NCI-H1048 (cell line): ENCODE measurements around the gene SLC12A5.
"Not testable (repeated sequence)": the region's sequence is repeated elsewhere in the genome, so short reads cannot be mapped to it uniquely, and the experiment has no call there.

Experiments used
- DNase-seq: peaks from one replicate; lab custom pipeline; 2025; lab: John Stamatoyannopoulos, UW

SLC12A5 gene

DNA sequence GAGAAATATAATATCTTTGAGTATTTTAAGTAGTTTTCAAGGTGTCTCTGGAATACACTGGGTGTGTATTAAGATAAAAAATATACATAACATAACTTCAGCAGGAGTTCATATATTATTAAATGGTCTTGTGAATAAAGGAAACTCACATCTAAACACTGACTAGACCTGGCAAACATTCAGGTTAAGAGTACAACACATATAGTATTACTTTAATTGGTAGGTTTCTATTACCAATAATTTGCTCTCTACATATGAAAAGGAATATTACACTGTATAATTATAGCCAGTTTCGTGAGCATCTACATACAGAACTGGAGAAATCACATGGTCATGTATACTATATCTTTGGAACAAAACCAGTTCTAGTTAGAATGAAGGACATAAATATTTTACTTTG lies 52.1 kb downstream of the SLC12A5 start:
- no peak for DNase-seq

- DNase-seq, result no peak
Measured at GRCh38 chr20:46083101-46083500, 54.1 kb downstream of the SLC12A5 start.

GRCh38 chr20:46083531-46084061 lies 54.6 kb downstream of the SLC12A5 start:
- DNase-seq, result no peak

- DNase-seq, result no peak
Measured at GRCh38 chr20:46084805-46085178, 55.8 kb downstream of the SLC12A5 start.

- no peak for DNase-seq
Measured at GRCh38 chr20:46085179-46085851, 56.3 kb downstream of the SLC12A5 start.

DNA sequence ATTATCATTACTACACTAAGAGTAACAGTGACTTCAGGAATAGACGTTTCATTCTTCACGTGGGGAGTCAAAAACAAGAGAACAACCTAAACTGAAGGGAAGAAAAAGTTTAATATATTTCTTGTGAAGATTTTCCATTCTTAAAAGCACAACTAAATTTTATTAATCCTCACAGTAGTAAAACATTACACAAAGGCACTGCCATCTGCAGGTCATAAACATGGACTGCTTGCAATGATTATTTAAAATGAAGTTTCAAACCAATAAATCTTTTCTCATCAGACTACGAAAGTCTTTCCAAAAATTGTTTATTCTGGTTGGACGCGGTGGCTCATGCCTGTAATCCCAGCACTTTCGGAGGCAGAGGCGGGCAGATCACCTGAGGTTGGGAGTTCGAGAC lies 58.1 kb downstream of the SLC12A5 start:
- DNase-seq, result no peak

DNA sequence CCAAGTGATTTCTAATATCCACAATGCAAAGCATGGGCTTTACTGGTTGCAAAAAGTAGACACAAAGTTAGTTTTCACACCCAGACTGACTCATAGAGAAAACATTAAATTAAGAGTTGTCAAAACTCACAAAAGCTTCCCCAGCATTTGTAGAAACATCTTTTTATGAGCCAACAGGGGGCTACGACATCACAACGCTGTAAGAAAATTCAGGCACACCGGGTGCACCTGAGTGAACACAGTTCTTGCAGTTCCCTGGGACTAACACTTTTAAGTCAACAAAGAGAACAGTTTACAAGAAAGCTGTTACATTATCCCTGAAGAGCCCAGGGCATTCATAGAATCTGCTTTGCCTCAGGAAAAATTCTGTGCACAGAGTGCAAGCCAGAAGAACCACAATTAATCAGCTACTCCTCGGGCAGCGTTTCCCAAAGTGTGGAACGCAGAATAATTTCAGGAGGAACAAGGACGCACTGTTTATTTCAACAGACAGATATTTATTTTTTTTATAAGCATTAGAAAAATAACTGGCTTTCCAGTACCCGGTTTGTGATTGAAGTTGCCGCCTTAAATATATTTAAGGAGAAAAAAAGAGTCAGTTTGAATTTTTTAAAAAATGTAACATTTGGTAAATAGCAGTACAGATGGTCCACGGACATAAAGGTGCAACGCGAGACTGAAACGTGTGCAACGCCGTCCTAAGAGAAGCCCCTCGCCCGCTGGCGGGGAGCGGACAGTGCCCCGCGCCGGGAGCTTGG lies 59.6 kb downstream of the SLC12A5 start:
- no peak for DNase-seq

DNA sequence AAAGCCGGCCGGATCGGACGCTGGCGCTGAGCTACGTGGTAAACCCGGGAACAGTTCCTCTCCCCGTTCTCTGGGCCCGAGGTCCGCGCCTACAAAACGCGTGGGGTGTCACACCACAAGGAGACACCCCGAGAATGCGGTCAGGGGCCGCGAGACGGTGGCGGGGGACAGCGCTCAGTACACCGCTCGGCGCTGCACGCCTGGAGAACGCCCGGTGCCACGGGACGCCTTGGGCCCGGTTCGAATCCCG lies 60.1 kb downstream of the SLC12A5 start:
- no peak for DNase-seq

DNA sequence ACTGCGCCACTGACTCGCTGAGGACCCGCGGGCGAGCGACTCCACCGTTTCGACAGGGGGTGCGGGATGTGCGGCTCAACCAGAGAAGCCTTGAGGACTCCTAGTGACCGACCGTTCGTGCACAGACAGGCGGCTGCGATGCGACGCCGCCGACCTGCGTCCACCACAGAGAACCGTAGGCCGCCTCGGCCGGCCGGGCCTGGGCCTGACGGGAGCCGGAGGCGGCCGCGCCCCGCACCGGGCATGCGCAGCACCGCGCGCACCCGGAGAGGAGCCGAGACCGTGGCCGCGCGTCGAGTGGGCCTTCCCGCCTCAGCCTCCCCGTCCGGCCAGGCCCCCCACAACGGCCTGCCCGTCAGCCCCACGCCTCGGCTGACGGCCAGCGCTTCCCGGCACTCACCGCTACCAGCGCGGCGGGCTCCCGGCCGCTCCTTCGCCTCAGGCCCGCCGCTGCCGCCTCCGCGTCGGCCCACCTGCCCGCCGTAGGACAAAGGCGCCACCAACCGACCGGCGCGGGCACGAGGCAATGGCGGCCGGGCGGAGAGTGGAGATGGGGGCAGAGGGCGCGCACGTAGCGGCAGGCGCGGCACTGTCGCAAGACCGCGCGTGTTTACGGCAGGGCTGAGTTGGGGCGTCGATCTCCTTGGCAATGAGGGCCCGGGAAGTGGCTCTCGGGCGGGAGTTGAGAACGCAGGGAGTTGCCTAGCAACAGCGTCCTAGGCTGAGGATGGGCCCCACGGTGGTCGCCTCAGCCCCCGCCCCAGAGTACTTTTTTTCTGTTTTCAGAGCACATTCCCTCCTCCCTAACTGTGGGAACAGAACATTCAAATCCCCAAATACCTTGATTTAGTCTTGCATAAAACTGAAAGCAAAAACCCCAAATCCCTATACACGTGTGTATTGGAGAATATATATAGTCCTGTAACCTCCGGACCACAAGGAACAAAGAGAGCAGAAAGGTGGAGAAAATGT lies 60.7 kb downstream of the SLC12A5 start, which contains the start of gene NCOA5:
Gene NCOA5 (minus strand): TSS at position 546 of the 972 bp plus-strand sequence. CDS start 10,538 bp downstream, outside the sequence.
- DNase-seq, result peak; percentile 90

DNA sequence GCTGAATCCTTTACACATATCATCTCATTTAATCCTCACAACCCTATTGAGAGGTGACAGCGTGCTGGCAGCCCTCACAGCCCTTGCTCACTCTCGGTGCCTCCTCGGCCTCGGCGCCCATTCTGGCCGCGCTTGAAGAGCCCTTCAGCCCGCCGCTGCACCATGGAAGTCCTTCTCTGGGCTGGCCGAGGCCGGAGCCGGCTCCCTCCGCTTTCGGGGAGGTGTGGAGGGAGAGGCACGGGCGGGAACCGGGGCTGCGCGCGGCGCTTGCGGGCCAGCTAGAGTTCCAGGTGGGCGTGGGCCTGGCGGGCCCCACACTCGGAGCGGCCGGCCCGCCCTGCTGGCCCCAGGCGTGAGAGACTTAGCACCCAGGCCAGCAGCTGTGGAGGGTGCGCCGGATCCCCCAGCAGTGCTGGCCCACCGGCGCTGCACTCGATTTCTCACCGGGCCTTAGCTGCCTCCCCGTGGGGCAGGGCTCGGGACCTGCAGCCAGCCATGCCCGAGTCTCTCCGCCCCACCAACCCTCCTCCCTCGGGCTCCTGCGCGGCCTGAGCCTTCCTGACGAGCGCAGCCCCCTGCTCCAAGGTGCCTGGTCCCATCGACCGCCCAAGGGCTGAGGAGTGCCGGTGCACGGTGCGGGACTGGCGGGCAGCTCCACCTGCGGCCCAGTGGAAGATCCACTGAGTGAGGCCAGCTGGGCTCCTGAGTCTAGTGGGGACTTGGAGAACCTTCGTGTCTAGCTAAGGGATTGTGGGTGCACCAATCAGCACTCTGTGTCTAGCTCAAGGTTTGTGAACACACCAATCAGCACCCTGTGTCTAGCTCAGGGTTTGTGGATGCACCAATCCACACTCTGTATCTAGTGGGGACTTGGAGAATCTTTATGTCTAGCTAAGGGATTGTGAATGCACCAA lies 62.9 kb downstream of the SLC12A5 start:
- not testable (repeated sequence) for DNase-seq

GRCh38 chr20:46093531-46093930 lies 64.5 kb downstream of the SLC12A5 start:
- no peak for DNase-seq

GRCh38 chr20:46099491-46100287 lies 70.7 kb downstream of the SLC12A5 start:
- DNase-seq, result no peak

DNA sequence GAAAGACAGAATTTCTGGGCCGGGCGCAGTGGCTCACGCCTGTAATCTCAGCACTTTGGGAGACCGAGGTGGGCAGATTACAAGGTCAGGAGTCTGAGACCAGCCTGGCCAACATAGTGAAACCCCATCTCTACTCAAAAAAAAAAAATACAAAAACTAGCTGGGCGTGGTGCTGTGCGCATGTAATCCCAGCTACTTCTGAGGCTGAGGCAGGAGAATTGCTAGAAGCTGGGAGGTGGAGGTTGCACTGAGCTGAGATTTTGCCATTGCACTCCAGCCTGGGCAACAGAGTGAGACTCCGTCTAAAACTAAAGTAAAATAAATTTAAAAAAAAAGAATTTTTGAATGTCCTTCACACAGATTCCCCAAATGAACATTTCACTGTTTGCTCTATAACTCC lies 71.4 kb downstream of the SLC12A5 start:
- not testable (repeated sequence) for DNase-seq

DNA sequence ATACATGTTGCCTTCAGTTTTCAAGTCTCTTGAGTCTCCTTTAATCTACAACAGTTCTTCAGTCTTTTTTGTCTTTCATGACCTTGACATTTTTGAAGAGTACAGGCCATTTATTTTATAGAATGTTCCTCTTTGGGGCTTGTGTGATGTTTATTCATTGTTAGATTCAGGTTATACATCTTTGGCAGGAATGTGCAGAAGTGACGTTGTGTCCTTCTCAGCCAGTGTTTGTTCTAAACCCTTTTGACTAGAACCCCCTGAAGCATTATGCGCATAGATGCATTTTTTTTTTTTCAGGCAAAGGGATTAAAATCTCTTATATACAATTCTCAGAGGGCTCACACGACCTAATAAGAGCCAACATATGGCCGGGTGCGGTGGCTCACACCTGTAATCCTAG lies 72.0 kb downstream of the SLC12A5 start:
- no peak for DNase-seq

- no peak for DNase-seq
Measured at GRCh38 chr20:46101957-46102356, 72.9 kb downstream of the SLC12A5 start.

GRCh38 chr20:46102940-46103339 lies 73.9 kb downstream of the SLC12A5 start:
- DNase-seq, result no peak

GRCh38 chr20:46104262-46104661 lies 75.2 kb downstream of the SLC12A5 start:
- no peak for DNase-seq

DNA sequence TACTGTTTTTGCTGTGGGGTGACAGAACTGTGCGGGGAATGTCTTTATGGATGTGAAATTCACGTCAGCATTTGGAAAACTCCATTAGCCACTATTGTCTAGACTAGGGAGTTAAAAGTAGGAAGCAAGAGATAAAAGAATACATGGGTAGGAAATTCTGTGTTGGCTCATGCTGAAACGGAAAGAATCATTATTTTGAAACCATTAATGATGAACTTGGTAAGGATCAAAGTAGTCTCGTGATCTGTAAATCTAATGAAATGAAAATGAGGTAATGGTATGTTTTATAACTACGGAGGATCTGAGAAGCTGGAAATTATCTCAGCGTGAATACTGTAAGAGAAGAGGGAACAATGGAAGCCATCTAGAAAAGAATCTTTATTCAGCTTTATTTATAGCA lies 78.0 kb downstream of the SLC12A5 start:
- no peak for DNase-seq

GRCh38 chr20:46108435-46108841 lies 79.4 kb downstream of the SLC12A5 start:
- DNase-seq, result no peak

DNA sequence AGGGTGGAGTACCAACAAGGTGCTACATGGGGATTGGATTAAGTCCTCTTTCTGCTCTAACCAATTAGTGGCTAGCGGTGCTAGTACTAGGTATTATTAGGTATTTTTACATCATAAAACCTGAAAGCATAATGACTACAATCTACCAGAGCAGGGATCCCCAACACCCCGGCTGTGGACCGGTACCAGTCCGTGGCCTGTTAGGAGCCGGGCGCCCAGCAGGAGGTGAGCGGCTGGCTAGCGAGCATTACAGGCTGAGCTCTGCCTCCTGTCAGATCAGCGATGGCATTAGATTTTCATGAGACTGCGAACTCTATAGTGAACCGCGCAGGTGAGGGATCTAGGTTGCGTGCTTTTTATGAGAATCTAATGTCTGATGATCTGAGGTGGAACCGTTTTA lies 80.0 kb downstream of the SLC12A5 start:
- DNase-seq, result no peak
